ENCODE measurements around the gene GBE1.

The GBE1 gene

DNA sequence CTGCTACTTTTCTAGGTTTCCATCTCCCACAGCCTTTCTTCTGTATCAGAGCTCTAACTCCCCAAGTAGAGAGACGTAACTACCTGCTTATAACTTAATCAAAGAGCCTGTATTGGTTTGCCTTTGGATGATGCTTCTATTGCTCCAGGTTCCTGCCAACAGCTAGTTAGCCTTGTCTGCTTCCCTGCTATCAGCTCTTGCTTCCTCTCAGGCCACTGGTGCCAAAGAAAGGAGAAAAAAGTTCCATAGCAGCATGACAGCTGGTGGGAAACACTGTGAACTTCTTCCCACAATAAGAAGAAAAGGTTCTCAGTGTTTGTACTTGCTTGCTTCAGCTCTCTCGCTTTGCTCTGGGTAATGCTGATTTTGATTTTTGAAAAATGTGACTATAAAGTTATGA, 206.6 kb downstream of the GBE1 start:
- TF ChIP-seq, protein P1, sequence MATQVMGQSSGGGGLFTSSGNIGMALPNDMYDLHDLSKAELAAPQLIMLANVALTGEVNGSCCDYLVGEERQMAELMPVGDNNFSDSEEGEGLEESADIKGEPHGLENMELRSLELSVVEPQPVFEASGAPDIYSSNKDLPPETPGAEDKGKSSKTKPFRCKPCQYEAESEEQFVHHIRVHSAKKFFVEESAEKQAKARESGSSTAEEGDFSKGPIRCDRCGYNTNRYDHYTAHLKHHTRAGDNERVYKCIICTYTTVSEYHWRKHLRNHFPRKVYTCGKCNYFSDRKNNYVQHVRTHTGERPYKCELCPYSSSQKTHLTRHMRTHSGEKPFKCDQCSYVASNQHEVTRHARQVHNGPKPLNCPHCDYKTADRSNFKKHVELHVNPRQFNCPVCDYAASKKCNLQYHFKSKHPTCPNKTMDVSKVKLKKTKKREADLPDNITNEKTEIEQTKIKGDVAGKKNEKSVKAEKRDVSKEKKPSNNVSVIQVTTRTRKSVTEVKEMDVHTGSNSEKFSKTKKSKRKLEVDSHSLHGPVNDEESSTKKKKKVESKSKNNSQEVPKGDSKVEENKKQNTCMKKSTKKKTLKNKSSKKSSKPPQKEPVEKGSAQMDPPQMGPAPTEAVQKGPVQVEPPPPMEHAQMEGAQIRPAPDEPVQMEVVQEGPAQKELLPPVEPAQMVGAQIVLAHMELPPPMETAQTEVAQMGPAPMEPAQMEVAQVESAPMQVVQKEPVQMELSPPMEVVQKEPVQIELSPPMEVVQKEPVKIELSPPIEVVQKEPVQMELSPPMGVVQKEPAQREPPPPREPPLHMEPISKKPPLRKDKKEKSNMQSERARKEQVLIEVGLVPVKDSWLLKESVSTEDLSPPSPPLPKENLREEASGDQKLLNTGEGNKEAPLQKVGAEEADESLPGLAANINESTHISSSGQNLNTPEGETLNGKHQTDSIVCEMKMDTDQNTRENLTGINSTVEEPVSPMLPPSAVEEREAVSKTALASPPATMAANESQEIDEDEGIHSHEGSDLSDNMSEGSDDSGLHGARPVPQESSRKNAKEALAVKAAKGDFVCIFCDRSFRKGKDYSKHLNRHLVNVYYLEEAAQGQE (IDR thresholded peaks at IDR 0.05; ENCODE audit: insufficient replicate concordance, low read depth), result no peak
- TF ChIP-seq SPI1 (IDR thresholded peaks at IDR 0.05; ENCODE audit: borderline replicate concordance, low read depth), result no peak
- Histone ChIP-seq H3K27ac (replicated peaks) (no peak overlapping the region), H3K27me3 (ENCODE audit: insufficient read depth, poor library complexity, severe bottlenecking) (no peaks in the 10 kb centered on the region), H3K4me3 (replicated peaks; ENCODE audit: insufficient read depth, low read length) (no peak overlapping the region)
- DNase-seq (ENCODE audit: low read depth in 1 of 2, low spot score in 1 of 2), result no peak

DNA sequence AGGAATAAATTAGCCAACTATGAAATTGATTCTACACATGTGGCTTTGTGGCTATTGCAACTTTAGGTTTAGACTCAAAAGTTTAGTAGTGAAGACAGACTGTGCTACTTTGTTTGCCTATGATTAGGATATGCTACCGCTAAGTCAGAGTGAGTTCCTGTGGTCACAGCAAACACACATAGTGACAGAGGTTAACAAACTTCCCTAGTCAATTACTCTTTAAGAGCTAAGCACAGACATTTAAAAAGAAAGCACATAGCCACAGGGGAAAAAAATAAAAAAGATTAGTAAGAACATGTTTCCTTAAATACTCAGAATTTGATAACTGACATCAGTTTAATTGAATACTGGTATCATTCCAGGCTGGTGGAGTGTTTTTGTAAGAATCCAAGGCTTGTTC, 207.1 kb downstream of the GBE1 start:
- Histone ChIP-seq H3K27me3 (ENCODE audit: insufficient read depth, poor library complexity, severe bottlenecking) (no peaks in the 10 kb centered on the region), H3K27ac (replicated peaks) (no peak overlapping the region), H3K4me3 (replicated peaks; ENCODE audit: insufficient read depth, low read length) (no peak overlapping the region)
- no peak for DNase-seq (ENCODE audit: low read depth in 1 of 2, low spot score in 1 of 2)
- TF ChIP-seq SPI1 (IDR thresholded peaks at IDR 0.05; ENCODE audit: borderline replicate concordance, low read depth) (no peak), POLR2AphosphoS5 (IDR thresholded peaks at IDR 0.05; ENCODE audit: low read depth) (no peak), GABPA (IDR thresholded peaks at IDR 0.05; ENCODE audit: low read depth) (no peak)
- TF ChIP-seq, protein P2, sequence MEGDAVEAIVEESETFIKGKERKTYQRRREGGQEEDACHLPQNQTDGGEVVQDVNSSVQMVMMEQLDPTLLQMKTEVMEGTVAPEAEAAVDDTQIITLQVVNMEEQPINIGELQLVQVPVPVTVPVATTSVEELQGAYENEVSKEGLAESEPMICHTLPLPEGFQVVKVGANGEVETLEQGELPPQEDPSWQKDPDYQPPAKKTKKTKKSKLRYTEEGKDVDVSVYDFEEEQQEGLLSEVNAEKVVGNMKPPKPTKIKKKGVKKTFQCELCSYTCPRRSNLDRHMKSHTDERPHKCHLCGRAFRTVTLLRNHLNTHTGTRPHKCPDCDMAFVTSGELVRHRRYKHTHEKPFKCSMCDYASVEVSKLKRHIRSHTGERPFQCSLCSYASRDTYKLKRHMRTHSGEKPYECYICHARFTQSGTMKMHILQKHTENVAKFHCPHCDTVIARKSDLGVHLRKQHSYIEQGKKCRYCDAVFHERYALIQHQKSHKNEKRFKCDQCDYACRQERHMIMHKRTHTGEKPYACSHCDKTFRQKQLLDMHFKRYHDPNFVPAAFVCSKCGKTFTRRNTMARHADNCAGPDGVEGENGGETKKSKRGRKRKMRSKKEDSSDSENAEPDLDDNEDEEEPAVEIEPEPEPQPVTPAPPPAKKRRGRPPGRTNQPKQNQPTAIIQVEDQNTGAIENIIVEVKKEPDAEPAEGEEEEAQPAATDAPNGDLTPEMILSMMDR (IDR thresholded peaks at IDR 0.05; ENCODE audit: insufficient read depth, low read length), result no peak
- TF ChIP-seq, protein P1 (IDR thresholded peaks at IDR 0.05; ENCODE audit: insufficient replicate concordance, low read depth), result no peak

DNA sequence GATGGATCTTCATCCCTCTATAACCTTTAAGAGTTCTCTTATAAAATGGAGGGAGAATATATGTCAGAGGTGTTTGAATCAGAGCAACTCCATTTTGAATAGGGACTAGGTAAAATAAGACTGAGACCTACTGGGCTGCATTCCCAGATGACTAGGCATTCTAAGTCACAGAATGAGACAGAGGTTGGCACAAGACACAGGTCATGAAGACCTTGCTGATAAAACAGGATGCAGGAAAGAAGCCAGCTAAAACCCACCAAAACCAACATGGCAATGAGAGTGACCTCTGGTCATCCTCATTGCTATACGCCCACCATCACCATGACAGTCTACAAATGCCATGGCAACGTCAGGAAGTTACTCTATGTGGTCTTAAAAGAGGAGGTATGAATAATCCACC, 211.0 kb downstream of the GBE1 start:
- H3K4me3 ChIP-seq (replicated peaks; ENCODE audit: insufficient read depth, low read length), result no peak overlapping the region
- H3K27me3 ChIP-seq (ENCODE audit: insufficient read depth, poor library complexity, severe bottlenecking), result no peaks in the 10 kb centered on the region
- TF ChIP-seq, protein P2 (IDR thresholded peaks at IDR 0.05; ENCODE audit: insufficient read depth, low read length), result no peak
- no peak for TF ChIP-seq POLR2AphosphoS5 (IDR thresholded peaks at IDR 0.05; ENCODE audit: low read depth)
- TF ChIP-seq, protein P1 (IDR thresholded peaks at IDR 0.05; ENCODE audit: insufficient replicate concordance, low read depth), result no peak
- no peak for TF ChIP-seq GABPA (IDR thresholded peaks at IDR 0.05; ENCODE audit: low read depth)
- TF ChIP-seq SPI1 (IDR thresholded peaks at IDR 0.05; ENCODE audit: borderline replicate concordance, low read depth), result no peak
- DNase-seq (ENCODE audit: low read depth in 1 of 2, low spot score in 1 of 2), result no peak
- no peak overlapping the region for H3K27ac ChIP-seq (replicated peaks)

DNA sequence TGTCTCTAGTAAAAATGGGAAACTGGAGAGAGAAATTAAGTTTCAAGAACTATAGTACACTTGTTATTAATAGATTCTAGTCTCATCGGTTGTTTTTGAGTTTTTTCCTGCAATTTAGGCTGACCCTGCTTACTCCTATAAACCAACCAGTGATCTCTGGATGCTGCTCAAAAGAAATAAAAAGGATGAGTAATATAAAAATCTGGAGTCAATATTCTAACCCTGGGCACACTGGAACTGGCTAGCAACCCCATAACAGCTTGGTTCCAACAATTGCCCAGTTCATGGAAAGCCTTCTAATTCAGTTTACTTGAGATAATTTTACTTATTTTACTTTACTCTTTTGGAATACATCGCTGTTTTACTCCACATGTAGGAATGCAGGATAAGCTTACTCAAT, 211.6 kb downstream of the GBE1 start:
- Histone ChIP-seq H3K27ac (replicated peaks) (no peak overlapping the region), H3K4me3 (replicated peaks; ENCODE audit: insufficient read depth, low read length) (no peak overlapping the region), H3K27me3 (ENCODE audit: insufficient read depth, poor library complexity, severe bottlenecking) (no peaks in the 10 kb centered on the region)
- TF ChIP-seq POLR2AphosphoS5 (IDR thresholded peaks at IDR 0.05; ENCODE audit: low read depth), result no peak
- TF ChIP-seq, protein P1 (IDR thresholded peaks at IDR 0.05; ENCODE audit: insufficient replicate concordance, low read depth), result no peak
- TF ChIP-seq, protein P2 (IDR thresholded peaks at IDR 0.05; ENCODE audit: insufficient read depth, low read length), result no peak
- TF ChIP-seq SPI1 (IDR thresholded peaks at IDR 0.05; ENCODE audit: borderline replicate concordance, low read depth), result no peak
- no peak for TF ChIP-seq GABPA (IDR thresholded peaks at IDR 0.05; ENCODE audit: low read depth)
- DNase-seq (ENCODE audit: low read depth in 1 of 2, low spot score in 1 of 2), result no peak
